ENCODE data around the gene KRTAP10-6. TPM values are rescaled to one million over a fixed set of nuclear protein-coding genes. Genes with fewer than 3 reads are reported as not detected.
A peak's percentile ranks its signal among the peaks of the same experiment; 100 is the strongest.

The KRTAP10-6 gene
- total and polyA plus RNA-seq, 4 donors, result not detected

DNA sequence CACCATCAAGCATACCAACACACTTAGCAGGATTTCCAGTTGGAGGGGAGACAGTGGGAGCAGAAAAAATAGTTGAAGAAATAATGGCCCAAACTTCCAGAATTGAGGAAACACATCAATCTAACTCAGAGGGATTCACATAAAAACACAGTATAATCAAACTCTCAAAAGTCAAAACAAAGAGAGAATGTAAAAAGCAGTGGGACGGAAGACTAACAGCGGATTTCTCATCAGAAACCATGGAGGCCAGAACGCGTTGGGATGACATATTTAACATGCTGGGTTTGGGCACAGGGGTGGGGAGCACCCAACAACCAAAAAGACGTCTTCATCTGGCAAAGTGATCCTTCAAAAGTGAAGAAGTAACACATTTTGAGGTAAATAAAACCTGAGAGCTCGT lies 27.6 kb upstream of the KRTAP10-6 start:
- 86 to 90% methylated on average over 6 of the region's 6 CpGs for WGBS, 2 donors
- intact Hi-C loops (cut with DNase I), result no loop called here

DNA sequence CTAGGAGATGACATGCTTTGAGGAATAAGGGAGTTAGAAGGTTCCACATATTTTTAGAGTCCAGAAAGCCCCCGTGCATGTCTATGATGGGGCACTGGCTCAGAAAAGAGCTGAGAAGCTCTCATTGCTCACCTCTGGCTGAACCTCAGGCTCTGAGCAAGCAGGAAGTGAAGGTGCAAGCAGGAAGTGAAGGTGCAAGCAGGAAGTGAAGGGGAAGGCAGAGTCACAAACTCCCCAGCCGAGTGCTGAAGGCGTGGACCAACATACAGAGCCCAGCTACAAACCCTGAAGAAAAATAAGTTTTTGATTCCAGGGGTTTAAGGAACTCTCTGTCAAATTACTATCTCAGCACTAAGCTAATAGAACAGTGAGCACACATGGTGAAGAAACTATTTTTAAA lies 26.6 kb upstream of the KRTAP10-6 start:
- intact Hi-C loops (cut with DNase I), result no loop called here
- peaks cover 3% of the 10 kb centered on the region for H3K9me3 ChIP-seq (ENCODE audit: control insufficient read depth, low read length)
- no peak overlapping the region for H3K4me3 ChIP-seq (ENCODE audit: low read length in 2 of 2)
- no peaks in the 10 kb centered on the region for H3K4me1 ChIP-seq (ENCODE audit: control insufficient read depth in 1 of 2, insufficient read depth in 2 of 2, low read length in 2 of 2)
- DNase-seq, result no peak
- H3K27ac ChIP-seq (ENCODE audit: low read depth in 1 of 2, low read length in 2 of 2), result no peak overlapping the region
- 77 to 83% methylated on average over 3 of the region's 3 CpGs for WGBS, 2 donors
- H3K27me3 ChIP-seq (ENCODE audit: control insufficient read depth in 1 of 2, insufficient read depth in 2 of 2, low read length in 1 of 2), result no peaks in the 10 kb centered on the region
- H3K36me3 ChIP-seq (ENCODE audit: control insufficient read depth in 1 of 2, insufficient read depth in 2 of 2, low read length in 1 of 2), result no peaks in the 10 kb centered on the region
- no peak for ATAC-seq (ENCODE audit: low FRiP score)

More for the DNA sequence above, 27.6 kb upstream of the KRTAP10-6 start:
- no peak for ATAC-seq (ENCODE audit: low FRiP score)
- DNase-seq, result no peak
- Histone ChIP-seq H3K27me3 (ENCODE audit: control insufficient read depth in 1 of 2, insufficient read depth in 2 of 2, low read length in 1 of 2) (no peaks in the 10 kb centered on the region), H3K4me3 (ENCODE audit: low read length in 2 of 2) (no peak overlapping the region), H3K9me3 (ENCODE audit: control insufficient read depth, low read length) (peaks cover 3% of the 10 kb centered on the region), H3K36me3 (ENCODE audit: control insufficient read depth in 1 of 2, insufficient read depth in 2 of 2, low read length in 1 of 2) (no peaks in the 10 kb centered on the region), H3K27ac (ENCODE audit: low read depth in 1 of 2, low read length in 2 of 2) (no peak overlapping the region), H3K4me1 (ENCODE audit: control insufficient read depth in 1 of 2, insufficient read depth in 2 of 2, low read length in 2 of 2) (no peaks in the 10 kb centered on the region)

DNA sequence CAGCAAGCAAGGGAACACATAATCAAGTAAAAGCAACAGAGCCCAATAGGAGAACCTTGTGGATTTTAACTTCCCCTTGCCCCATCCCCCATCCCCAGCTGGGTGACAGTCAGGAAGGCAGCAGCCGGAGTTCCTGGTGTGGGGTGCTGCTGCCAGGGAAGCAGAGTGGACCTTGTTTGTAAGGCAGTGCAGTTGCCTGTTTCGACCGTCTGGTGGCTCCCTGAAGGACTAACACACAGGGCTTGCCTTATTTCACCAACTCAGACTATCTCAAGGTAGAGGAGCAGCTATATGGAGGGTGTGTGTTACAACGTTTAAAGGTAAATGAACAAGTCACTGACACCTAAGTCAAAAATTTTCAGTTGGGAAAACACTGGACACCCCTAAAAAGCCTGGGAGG lies 26.2 kb upstream of the KRTAP10-6 start:
- intact Hi-C loops (cut with DNase I), result no loop called here
- ATAC-seq (ENCODE audit: low FRiP score) (no peak), DNase-seq (peak in 1 of 2 donors; percentile 83)
- WGBS, 2 donors, result 37 to 40% methylated on average over 4 of the region's 4 CpGs
- Histone ChIP-seq H3K36me3 (ENCODE audit: control insufficient read depth in 1 of 2, insufficient read depth in 2 of 2, low read length in 1 of 2) (no peaks in the 10 kb centered on the region), H3K27me3 (ENCODE audit: control insufficient read depth in 1 of 2, insufficient read depth in 2 of 2, low read length in 1 of 2) (no peaks in the 10 kb centered on the region), H3K9me3 (ENCODE audit: control insufficient read depth, low read length) (peaks cover 3% of the 10 kb centered on the region), H3K4me3 (ENCODE audit: low read length in 2 of 2) (no peak overlapping the region), H3K4me1 (ENCODE audit: control insufficient read depth in 1 of 2, insufficient read depth in 2 of 2, low read length in 2 of 2) (no peaks in the 10 kb centered on the region), H3K27ac (ENCODE audit: low read depth in 1 of 2, low read length in 2 of 2) (no peak overlapping the region)

DNA sequence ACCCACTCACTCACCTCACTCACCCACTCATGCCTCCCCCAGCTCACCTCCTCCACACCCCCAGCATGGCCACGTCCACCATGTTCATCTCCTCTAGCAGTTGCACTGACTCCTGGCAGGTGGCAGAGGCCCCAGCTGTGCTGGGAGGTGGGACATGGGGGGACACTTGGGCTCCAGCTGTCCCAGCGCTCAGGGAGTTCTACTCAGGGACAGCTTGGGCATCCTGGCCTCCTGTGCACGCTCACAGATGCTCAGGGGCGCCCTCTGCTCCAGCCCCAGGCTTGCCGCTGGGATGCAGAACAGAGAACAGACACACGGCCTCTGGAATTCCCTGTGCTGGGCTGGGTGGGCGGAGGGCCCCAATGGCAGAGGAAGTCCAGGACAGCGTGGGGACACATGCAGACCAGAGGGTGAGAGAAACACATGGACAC lies 24.8 kb upstream of the KRTAP10-6 start:
- DNase-seq, result no peak
- 68 to 70% methylated on average over 8 of the region's 8 CpGs for WGBS, 2 donors
- Histone ChIP-seq H3K9me3 (ENCODE audit: control insufficient read depth, low read length) (no peaks in the 10 kb centered on the region), H3K4me3 (ENCODE audit: low read length in 2 of 2) (no peak overlapping the region), H3K27ac (ENCODE audit: low read depth in 1 of 2, low read length in 2 of 2) (no peak overlapping the region), H3K27me3 (ENCODE audit: control insufficient read depth in 1 of 2, insufficient read depth in 2 of 2, low read length in 1 of 2) (no peaks in the 10 kb centered on the region), H3K36me3 (ENCODE audit: control insufficient read depth in 1 of 2, insufficient read depth in 2 of 2, low read length in 1 of 2) (no peaks in the 10 kb centered on the region), H3K4me1 (ENCODE audit: control insufficient read depth in 1 of 2, insufficient read depth in 2 of 2, low read length in 2 of 2) (no peaks in the 10 kb centered on the region)
- intact Hi-C loops (cut with DNase I), result no loop called here
- ATAC-seq (ENCODE audit: low FRiP score), result no peak

DNA sequence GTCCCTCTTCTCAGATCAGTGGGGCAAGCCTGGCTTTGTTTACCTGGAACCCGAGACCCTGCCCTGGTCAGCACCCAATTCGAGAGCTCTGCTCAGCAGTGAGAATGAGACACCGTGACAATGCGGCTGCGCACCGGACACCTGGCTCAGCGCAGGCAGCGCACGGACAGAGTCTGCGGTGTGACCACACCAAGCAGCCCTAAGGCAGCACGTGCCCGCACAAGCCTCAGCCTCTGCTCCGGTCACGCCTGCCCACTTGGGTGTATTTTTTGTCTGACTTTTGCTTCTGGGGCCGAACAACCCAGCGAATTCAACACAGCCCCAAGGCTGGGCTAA lies 24.3 kb upstream of the KRTAP10-6 start:
- H3K4me1 ChIP-seq (ENCODE audit: control insufficient read depth in 1 of 2, insufficient read depth in 2 of 2, low read length in 2 of 2), result no peaks in the 10 kb centered on the region
- no peak for ATAC-seq (ENCODE audit: low FRiP score)
- intact Hi-C loops (cut with DNase I), result no loop called here
- no peaks in the 10 kb centered on the region for H3K27me3 ChIP-seq (ENCODE audit: control insufficient read depth in 1 of 2, insufficient read depth in 2 of 2, low read length in 1 of 2)
- no peak overlapping the region for H3K27ac ChIP-seq (ENCODE audit: low read depth in 1 of 2, low read length in 2 of 2)
- H3K9me3 ChIP-seq (ENCODE audit: control insufficient read depth, low read length), result no peaks in the 10 kb centered on the region
- DNase-seq, result no peak
- WGBS, 2 donors, result 84 to 85% methylated on average over 16 of the region's 16 CpGs
- H3K36me3 ChIP-seq (ENCODE audit: control insufficient read depth in 1 of 2, insufficient read depth in 2 of 2, low read length in 1 of 2), result no peaks in the 10 kb centered on the region
- no peak overlapping the region for H3K4me3 ChIP-seq (ENCODE audit: low read length in 2 of 2)

DNA sequence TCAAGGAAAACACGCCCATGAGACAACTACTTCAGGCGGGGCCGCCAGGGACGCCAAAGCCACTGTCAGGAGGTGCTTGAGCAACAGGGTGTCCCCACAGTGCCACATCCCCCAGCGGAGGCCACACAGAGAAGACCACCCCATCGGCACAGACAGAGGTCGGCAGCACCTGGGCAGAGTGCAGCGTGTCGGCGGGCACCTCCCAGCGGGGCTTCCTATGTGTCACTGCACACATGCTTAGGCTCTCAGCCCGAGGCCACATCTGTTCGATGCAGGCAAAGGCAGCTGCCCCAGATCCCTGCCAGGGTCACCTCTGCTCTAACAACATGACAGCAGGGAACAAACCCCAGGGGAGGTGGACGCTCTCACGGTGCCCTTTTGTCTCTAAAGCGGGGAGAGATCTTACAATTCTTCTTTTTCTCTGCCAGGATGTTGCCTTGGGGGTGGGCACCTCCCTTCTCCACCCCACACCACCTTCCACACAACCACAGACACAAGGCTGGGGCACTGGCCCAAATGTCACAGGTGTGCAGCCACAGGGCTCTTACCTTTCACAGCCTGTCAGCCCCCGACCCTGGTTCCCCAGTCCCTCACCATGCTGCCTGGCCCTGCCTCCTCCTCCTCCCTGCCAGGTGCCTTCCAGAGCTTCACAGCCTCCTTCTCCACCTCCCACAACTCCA lies 23.7 kb upstream of the KRTAP10-6 start:
- H3K27me3 ChIP-seq (ENCODE audit: control insufficient read depth in 1 of 2, insufficient read depth in 2 of 2, low read length in 1 of 2), result no peaks in the 10 kb centered on the region
- peak in 1 of 2 donors; percentile 38 for DNase-seq
- no peaks in the 10 kb centered on the region for H3K9me3 ChIP-seq (ENCODE audit: control insufficient read depth, low read length)
- no peak overlapping the region for H3K4me3 ChIP-seq (ENCODE audit: low read length in 2 of 2)
- WGBS, 2 donors, result 82 to 83% methylated on average over 17 of the region's 17 CpGs
- no peaks in the 10 kb centered on the region for H3K4me1 ChIP-seq (ENCODE audit: control insufficient read depth in 1 of 2, insufficient read depth in 2 of 2, low read length in 2 of 2)
- no peaks in the 10 kb centered on the region for H3K36me3 ChIP-seq (ENCODE audit: control insufficient read depth in 1 of 2, insufficient read depth in 2 of 2, low read length in 1 of 2)
- H3K27ac ChIP-seq (ENCODE audit: low read depth in 1 of 2, low read length in 2 of 2), result no peak overlapping the region
- ATAC-seq (ENCODE audit: low FRiP score), result no peak
- intact Hi-C loops (cut with DNase I), result no loop called here

DNA sequence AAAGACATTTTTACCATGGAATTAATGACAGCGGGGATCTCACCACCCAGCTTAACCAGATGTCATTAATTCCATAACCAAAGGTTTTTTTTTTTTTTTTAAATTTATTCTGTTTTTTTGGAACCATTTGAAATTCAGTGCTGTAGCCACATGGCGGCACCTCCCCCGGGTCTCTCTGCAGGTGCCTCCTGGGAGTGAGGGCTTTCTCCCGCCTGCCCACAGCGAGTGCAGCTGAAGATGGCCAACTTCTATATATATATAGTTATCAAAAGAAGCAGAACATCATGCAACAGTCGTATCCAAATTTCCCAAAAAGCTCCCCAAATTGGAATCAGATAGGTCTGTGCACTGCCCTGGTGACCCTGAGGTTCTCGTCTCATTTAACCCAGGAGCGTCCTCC lies 23.2 kb upstream of the KRTAP10-6 start:
- Histone ChIP-seq H3K36me3 (ENCODE audit: control insufficient read depth in 1 of 2, insufficient read depth in 2 of 2, low read length in 1 of 2) (no peaks in the 10 kb centered on the region), H3K4me1 (ENCODE audit: control insufficient read depth in 1 of 2, insufficient read depth in 2 of 2, low read length in 2 of 2) (no peaks in the 10 kb centered on the region), H3K4me3 (ENCODE audit: low read length in 2 of 2) (no peak overlapping the region), H3K27me3 (ENCODE audit: control insufficient read depth in 1 of 2, insufficient read depth in 2 of 2, low read length in 1 of 2) (no peaks in the 10 kb centered on the region), H3K9me3 (ENCODE audit: control insufficient read depth, low read length) (peaks cover 1% of the 10 kb centered on the region), H3K27ac (ENCODE audit: low read depth in 1 of 2, low read length in 2 of 2) (no peak overlapping the region)
- intact Hi-C loops (cut with DNase I), result no loop called here
- no peak for ATAC-seq (ENCODE audit: low FRiP score)
- DNase-seq, result no peak
- WGBS, 2 donors, result 86 to 88% methylated on average over 8 of the region's 8 CpGs

DNA sequence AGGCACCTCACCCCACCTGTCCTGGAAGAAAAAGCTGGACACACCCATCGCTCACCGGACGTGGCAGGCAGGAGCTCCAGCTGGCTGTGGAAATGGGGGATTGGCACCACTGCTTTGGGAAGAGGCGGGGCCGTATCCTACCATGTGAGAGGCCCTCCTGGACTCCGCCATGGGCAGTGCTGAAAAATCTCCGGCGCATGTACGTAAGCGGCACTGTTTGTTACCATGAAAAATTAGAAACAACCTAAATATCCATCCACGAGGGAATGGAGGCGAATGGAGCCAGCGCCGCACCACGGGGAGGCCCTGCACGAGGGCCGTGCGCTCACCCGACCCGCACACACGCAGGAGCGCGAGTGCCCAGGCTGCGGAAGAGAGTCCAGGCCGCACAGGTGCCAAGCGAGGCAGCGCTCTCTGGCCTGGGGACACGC lies 22.7 kb upstream of the KRTAP10-6 start:
- Histone ChIP-seq H3K27me3 (ENCODE audit: control insufficient read depth in 1 of 2, insufficient read depth in 2 of 2, low read length in 1 of 2) (no peaks in the 10 kb centered on the region), H3K4me3 (ENCODE audit: low read length in 2 of 2) (no peak overlapping the region), H3K27ac (ENCODE audit: low read depth in 1 of 2, low read length in 2 of 2) (no peak overlapping the region), H3K36me3 (ENCODE audit: control insufficient read depth in 1 of 2, insufficient read depth in 2 of 2, low read length in 1 of 2) (no peaks in the 10 kb centered on the region), H3K4me1 (ENCODE audit: control insufficient read depth in 1 of 2, insufficient read depth in 2 of 2, low read length in 2 of 2) (no peaks in the 10 kb centered on the region), H3K9me3 (ENCODE audit: control insufficient read depth, low read length) (peaks cover 3% of the 10 kb centered on the region)
- 93% methylated on average over 28 of the region's 28 CpGs for WGBS, 2 donors
- DNase-seq (no peak), ATAC-seq (ENCODE audit: low FRiP score) (no peak)
- intact Hi-C loops (cut with DNase I), result no loop called here

DNA sequence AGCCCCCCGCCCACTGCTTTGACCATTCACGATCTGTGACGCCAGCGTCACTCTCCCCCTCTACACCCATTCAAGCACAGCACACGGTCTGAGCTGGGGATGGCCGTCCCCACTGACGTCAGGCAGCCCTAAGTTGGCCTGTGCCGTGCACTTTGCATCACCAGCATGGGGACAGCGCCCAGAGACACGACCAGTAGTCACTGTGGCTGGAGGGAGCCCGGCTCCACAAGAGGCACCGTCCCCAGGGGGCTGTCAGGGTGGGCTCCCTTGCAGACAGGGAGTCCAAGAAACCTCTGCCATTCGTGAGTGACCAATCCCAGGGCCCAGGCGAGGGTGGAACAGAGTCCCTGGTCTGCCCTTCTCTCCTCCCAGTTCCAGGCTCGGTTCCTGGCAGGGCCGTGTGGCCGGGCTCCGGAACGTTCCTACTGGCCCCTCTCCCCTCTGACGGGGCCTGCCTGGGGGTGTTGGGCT lies 21.9 kb upstream of the KRTAP10-6 start:
- 87% methylated on average over 20 of the region's 20 CpGs for WGBS, 2 donors
- no peaks in the 10 kb centered on the region for H3K27me3 ChIP-seq (ENCODE audit: control insufficient read depth in 1 of 2, insufficient read depth in 2 of 2, low read length in 1 of 2)
- intact Hi-C loops (cut with DNase I), result no loop called here

More for the DNA sequence above, 21.9 kb upstream of the KRTAP10-6 start:
- Histone ChIP-seq H3K4me1 (ENCODE audit: control insufficient read depth in 1 of 2, insufficient read depth in 2 of 2, low read length in 2 of 2) (no peaks in the 10 kb centered on the region), H3K27ac (ENCODE audit: low read depth in 1 of 2, low read length in 2 of 2) (no peak overlapping the region), H3K9me3 (ENCODE audit: control insufficient read depth, low read length) (peaks cover 3% of the 10 kb centered on the region), H3K4me3 (ENCODE audit: low read length in 2 of 2) (no peak overlapping the region), H3K36me3 (ENCODE audit: control insufficient read depth in 1 of 2, insufficient read depth in 2 of 2, low read length in 1 of 2) (no peaks in the 10 kb centered on the region)
- DNase-seq (no peak), ATAC-seq (ENCODE audit: low FRiP score) (no peak)

Measured in aorta (tissue), 5 donors.